K562 (cell line): ENCODE results near the gene TOMM40L. TPM values are rescaled to one million over a fixed set of nuclear protein-coding genes. Genes with fewer than 3 reads are reported as not detected.
"Not testable (repeated sequence)": the region's sequence is repeated elsewhere in the genome, so short reads cannot be mapped to it uniquely, and the experiment has no call there.

Source experiments
- ATAC-seq: fragments of 200-7000 bp; cut with Tn5 transposase; 3 replicates; pipeline ENCODE4 v1.9.1; 2020; ENCODE audit warnings: moderate library complexity
- BruUV-seq: library from RNA; stranded (reverse); fragments of 400-500 nt; replicated peaks from 2 replicates; lab custom pipeline; 2021; lab: Mats Ljungman, UMichigan
- CTCF ChIA-PET: fragments of 300-600 bp; formaldehyde crosslinking; extraction: SDS; loops from one replicate; lab custom pipeline; 2021; ENCODE audit warnings: low intra/inter-chr PET ratio; lab: Yijun Ruan, JAX
- POLR2A ChIA-PET: fragments of 300-600, 350-650 bp; sonication (Branson Sonifier 250); formaldehyde crosslinking; extraction: SDS; loops from one replicate; lab custom pipeline; 2021; ENCODE audit warnings: antibody characterized with exemption, inconsistent platforms; lab: Yijun Ruan, JAX
- DNase-seq, 4 experiments: peaks; one replicate each; pipeline versions ENCODE4 v3.0.0 to v3.0.0-alpha.2; 2011 to 2018; ENCODE audit warnings: low spot score in 3 of 4, mixed read lengths in 3 of 4; ENCODE audit errors: extremely low read depth in 1 of 4
- FAIRE-seq: peaks from 2 replicates; lab custom pipeline; 2011; peaks lifted over from hg19 to GRCh38; lab: Jason Lieb, UNC
- H2AFZ ChIP-seq: 2 replicates; pipeline ENCODE4 v1.6.0; 2011; ENCODE audit warnings: low read depth, low read length, control low read depth, inconsistent platforms
- H3K27ac ChIP-seq: fragments of 200-600 bp; 3 replicates; pipeline ENCODE4 v1.8.0; 2011; ENCODE audit warnings: low read depth, mild to moderate bottlenecking, control low read depth, inconsistent platforms, low read length, moderate library complexity, mixed read lengths; ENCODE audit errors: extremely low read depth
- H3K27me3 ChIP-seq, 2 experiments: fragments of 300-600 bp in 1 of 2; 2 replicates in 1 of 2; 3 replicates in 1 of 2; pipeline versions ENCODE4 v1.6.0 to v1.8.0; 2011; ENCODE audit warnings: inconsistent platforms in 2 of 2, low read length in 2 of 2, mild to moderate bottlenecking in 1 of 2, mixed read lengths in 1 of 2, moderate library complexity in 1 of 2; ENCODE audit not compliant: control insufficient read depth in 2 of 2, insufficient read depth in 2 of 2
- H3K36me3 ChIP-seq: fragments of 300-600 bp; 3 replicates; pipeline ENCODE4 v1.8.0; 2011; ENCODE audit warnings: mild to moderate bottlenecking, low read length, inconsistent platforms; ENCODE audit not compliant: control insufficient read depth, insufficient read depth
- H3K4me1 ChIP-seq, 2 experiments: fragments of 200-600 bp in 1 of 2; replicated peaks in 1 of 2; 2 replicates in 1 of 2; 3 replicates in 1 of 2; pipeline versions ENCODE4 v1.5.1 to v1.8.0; 2011; ENCODE audit warnings: inconsistent platforms in 2 of 2, low read length in 2 of 2, mild to moderate bottlenecking in 1 of 2, mixed read lengths in 1 of 2, moderate library complexity in 1 of 2; ENCODE audit not compliant: control insufficient read depth in 2 of 2, insufficient read depth in 2 of 2
- H3K4me2 ChIP-seq: 2 replicates; pipeline ENCODE4 v1.6.1; 2011; ENCODE audit warnings: low read length, control low read depth, inconsistent platforms, mixed read lengths; ENCODE audit not compliant: insufficient read depth
- H3K4me3 ChIP-seq: fragments of 200-600 bp; sonication (generic), shearing (Covaris generic); 2 replicates; pipeline ENCODE4 v1.5.1; 2016; ENCODE audit warnings: control low read depth, inconsistent platforms
- H3K79me2 ChIP-seq: fragments of 200-600 bp; 3 replicates; pipeline ENCODE4 v1.8.0; 2011; ENCODE audit warnings: low read length, inconsistent platforms; ENCODE audit not compliant: control insufficient read depth, insufficient read depth
- H3K9ac ChIP-seq, 2 experiments: 2 replicates each; pipeline versions ENCODE4 v1.6.0 to v1.6.1; 2011; ENCODE audit warnings: low read depth in 2 of 2, low read length in 2 of 2, control low read depth in 1 of 2, inconsistent platforms in 1 of 2, mild to moderate bottlenecking in 1 of 2, mixed read lengths in 1 of 2; ENCODE audit not compliant: insufficient read depth in 1 of 2
- H3K9me1 ChIP-seq: one replicate; pipeline ENCODE4 v1.6.0; 2011; ENCODE audit warnings: inconsistent platforms, mild to moderate bottlenecking, low read length, moderate library complexity; ENCODE audit not compliant: control insufficient read depth, insufficient read depth
- H3K9me3 ChIP-seq: replicated peaks from 2 replicates; pipeline ENCODE4 v1.5.1; 2011; ENCODE audit warnings: low read depth, low read length, inconsistent platforms; ENCODE audit not compliant: control insufficient read depth, insufficient read depth
- H4K20me1 ChIP-seq: replicated peaks from 2 replicates; pipeline ENCODE4 v1.6.1; 2011; ENCODE audit warnings: low read length, inconsistent platforms, mixed read lengths; ENCODE audit not compliant: control insufficient read depth, insufficient read depth
- CBX1 ChIP-seq: sonication (generic); IDR thresholded peaks from 2 replicates; pipeline ENCODE4 v1.6.1; 2016; ENCODE audit warnings: antibody characterized with exemption, low read depth, mild to moderate bottlenecking
- CBX3 ChIP-seq, 2 experiments: IDR thresholded peaks; 1 replicate in 1 of 2; 2 replicates in 1 of 2; pipeline ENCODE4 v1.6.1; 2012; ENCODE audit warnings: inconsistent platforms in 2 of 2, low read length in 2 of 2, borderline replicate concordance in 1 of 2, control low read depth in 1 of 2
- CBX5 ChIP-seq: IDR thresholded peaks from 2 replicates; pipeline ENCODE4 v1.6.1; 2014; ENCODE audit warnings: low read depth, borderline replicate concordance
- CEBPG ChIP-seq, 3 experiments: fragments of 200-800 bp in 1 of 3; sonication (Bioruptor generic) in 1 of 3; sonication (generic) in 1 of 3; formaldehyde crosslinking in 1 of 3; IDR thresholded peaks in 2 of 3; conservative IDR thresholded peaks in 1 of 3; 2 replicates each; pipeline versions ENCODE4 v1.6.1 to v1.8.0; 2016 to 2022; ENCODE audit warnings: missing compliant biosample characterization in 2 of 3, missing genetic modification characterization in 2 of 3, mild to moderate bottlenecking in 1 of 3, missing genetic modification reagents in 1 of 3
- ELF2 ChIP-seq: fragments of 250-450 bp; sonication (Bioruptor Pico); IDR thresholded peaks from 2 replicates; pipeline ENCODE4 v1.5.0; 2021; ENCODE audit warnings: mild to moderate bottlenecking
- TRIM28 ChIP-seq: fragments of 450-650 bp; IDR thresholded peaks from 2 replicates; pipeline ENCODE4 v1.6.1; 2017
- WGBS: fragments of 100-300 bp; shearing (Covaris generic); methylation state at CpG from one replicate; pipeline ENCODE4 v1.1.6; 2016; ENCODE audit warnings: low coverage, mixed read lengths; ENCODE audit not compliant: insufficient coverage; ENCODE audit errors: missing lambda C conversion rate; 5-methylcytosine and 5-hydroxymethylcytosine counted together
- in situ Hi-C: fragments of 300-500 bp; cut with MboI; formaldehyde crosslinking; loops from 4 replicates; pipeline ENCODE4 v1.15.0; 2018; ENCODE audit warnings: inconsistent platforms, mixed read lengths
- intact Hi-C: fragments of 100-400 bp; cut with micrococcal nuclease; formaldehyde crosslinking; loops from 2 replicates; pipeline ENCODE4 v1.14.2; 2022
- polyA plus RNA-seq, 8 experiments: library from polyadenylated mRNA; depleted of rRNA in 4 of 8; stranded (reverse) in 5 of 8; unstranded in 3 of 8; fragments of >200 nt; fragmentation: Nextera tagmentation in 2 of 8; fragmentation: Illumina TruSeq in 1 of 8; extraction: Ambion mirVana in 2 of 8; extraction: Trizol in 1 of 8; gene quantifications; 2 replicates each; pipeline versions ENCODE4 v1.2.1 to v1.2.3, GENCODE V29; 2011 to 2014; ENCODE audit warnings: inconsistent platforms in 1 of 8, missing spikeins in 1 of 8
- total RNA-seq, 7 experiments: library from RNA; depleted of rRNA in 6 of 7; stranded (reverse); fragments of >200 nt in 6 of 7; fragmentation: Illumina TruSeq in 2 of 7; extraction: Trizol in 2 of 7; gene quantifications; 2 replicates each; pipeline versions ENCODE4 v1.2.1 to v1.2.3, GENCODE V29; 2011 to 2021; ENCODE audit warnings: low replicate concordance in 1 of 7

TOMM40L gene
- total and polyA plus RNA-seq, 9 of the 15 experiments (the other 6 are each of a cell fraction or from before 2014, with no cell fraction given), result 9.6 to 33.6 (median 25.2) TPM

GRCh38 chr1:161255955-161256520, 30.2 kb downstream of the TOMM40L start:
- DNase-seq; BruUV-seq; H3K9ac ChIP-seq; H3K9me1 ChIP-seq; POLR2A ChIA-PET; H3K27ac ChIP-seq; H4K20me1 ChIP-seq; ATAC-seq; CTCF ChIA-PET; H3K4me1 ChIP-seq; H3K79me2 ChIP-seq; H3K4me3 ChIP-seq; FAIRE-seq; H3K9me3 ChIP-seq; in situ Hi-C loops; H3K4me2 ChIP-seq; intact Hi-C loops; H3K36me3 ChIP-seq; H2AFZ ChIP-seq; TF ChIP-seq CEBPG (CRISPR knock-in tag; IDR thresholded peaks at IDR 0.05): not testable (repeated sequence)
- TF ChIP-seq CEBPG (tag; conservative IDR thresholded peaks at IDR 0.05 in 1 of 2, IDR thresholded peaks at IDR 0.05 in 1 of 2), result 0 out of 4 replicates have a peak, but pooled peaks of 1 of the 2 experiments have one; percentile 19
- WGBS, result 5% methylated on average over 4 of the region's 4 CpGs
- peaks cover 24 to 25% of the 10 kb centered on the region in 2 experiments; a peak in 4 of 5 replicates for H3K27me3 ChIP-seq

GRCh38 chr1:161257109-161257508, 31.2 kb downstream of the TOMM40L start:
- H3K27me3 ChIP-seq, result peaks cover 30 to 34% of the 10 kb centered on the region in 2 experiments; a peak in 4 of 5 replicates
- H2AFZ ChIP-seq, H3K79me2 ChIP-seq, H3K9me1 ChIP-seq, CTCF ChIA-PET, H3K4me2 ChIP-seq, FAIRE-seq, intact Hi-C loops, H3K9ac ChIP-seq: not testable (repeated sequence)
- TF ChIP-seq CBX5 (peak; percentile 87; the same call in 1 of the 2 replicates), CBX3 (IDR thresholded peaks at IDR 0.05; ENCODE audit: borderline replicate concordance in 1 of 2, low read length in 2 of 2) (peak in 1 of 2 experiments; percentile 82; a peak in 1 of 3 replicates), CBX1 (peak; percentile 63; the same call in 1 of the 2 replicates), TRIM28 (peak; percentile 83), ELF2 (0 out of 2 replicates have a peak, but pooled peaks have one; percentile 56)
- TF ChIP-seq, all 486 proteins: peak for 5; not testable (repeated sequence) for 481
- POLR2A ChIA-PET, H3K9me3 ChIP-seq, BruUV-seq, H3K27ac ChIP-seq, in situ Hi-C loops, ATAC-seq, H3K4me1 ChIP-seq, H3K4me3 ChIP-seq, H3K36me3 ChIP-seq, H4K20me1 ChIP-seq: not testable (repeated sequence)
- DNase-seq, result peak in 1 of 4 experiments; percentile 21
- 18% methylated on average over 5 of the region's 5 CpGs for WGBS
